ENCODE measurements around the gene BCAR3.

DNA sequence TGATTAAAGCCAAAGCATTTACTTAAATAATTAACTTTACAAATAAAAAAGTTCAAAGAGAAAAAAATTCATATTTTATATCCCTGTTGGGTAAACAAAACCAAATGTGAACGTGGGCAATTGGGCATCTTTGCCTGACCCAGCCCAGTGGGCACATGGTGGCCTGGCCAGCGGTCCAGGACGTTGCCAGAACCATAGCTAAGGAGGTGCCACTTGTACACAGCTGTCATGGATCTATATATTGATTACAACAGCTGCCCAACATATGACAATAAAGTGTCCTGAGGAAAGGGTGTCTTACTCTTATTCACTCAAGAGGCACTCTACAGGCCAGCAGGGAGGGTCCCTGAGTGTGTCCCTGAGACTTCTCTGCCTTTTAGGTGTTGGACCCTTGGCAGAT lies 78.5 kb downstream of the BCAR3 start:
- TF ChIP-seq, protein P1, sequence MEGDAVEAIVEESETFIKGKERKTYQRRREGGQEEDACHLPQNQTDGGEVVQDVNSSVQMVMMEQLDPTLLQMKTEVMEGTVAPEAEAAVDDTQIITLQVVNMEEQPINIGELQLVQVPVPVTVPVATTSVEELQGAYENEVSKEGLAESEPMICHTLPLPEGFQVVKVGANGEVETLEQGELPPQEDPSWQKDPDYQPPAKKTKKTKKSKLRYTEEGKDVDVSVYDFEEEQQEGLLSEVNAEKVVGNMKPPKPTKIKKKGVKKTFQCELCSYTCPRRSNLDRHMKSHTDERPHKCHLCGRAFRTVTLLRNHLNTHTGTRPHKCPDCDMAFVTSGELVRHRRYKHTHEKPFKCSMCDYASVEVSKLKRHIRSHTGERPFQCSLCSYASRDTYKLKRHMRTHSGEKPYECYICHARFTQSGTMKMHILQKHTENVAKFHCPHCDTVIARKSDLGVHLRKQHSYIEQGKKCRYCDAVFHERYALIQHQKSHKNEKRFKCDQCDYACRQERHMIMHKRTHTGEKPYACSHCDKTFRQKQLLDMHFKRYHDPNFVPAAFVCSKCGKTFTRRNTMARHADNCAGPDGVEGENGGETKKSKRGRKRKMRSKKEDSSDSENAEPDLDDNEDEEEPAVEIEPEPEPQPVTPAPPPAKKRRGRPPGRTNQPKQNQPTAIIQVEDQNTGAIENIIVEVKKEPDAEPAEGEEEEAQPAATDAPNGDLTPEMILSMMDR (IDR thresholded peaks at IDR 0.05) = no peak
- TF ChIP-seq POLR2AphosphoS5 (IDR thresholded peaks at IDR 0.05; ENCODE audit: insufficient read depth in 1 of 2, low read depth in 1 of 2) (no peak), POLR2A (IDR thresholded peaks at IDR 0.05) (no peak)

Data from vagina (tissue), 2 donors.